CD4-positive, alpha-beta memory T cell (primary cell): ENCODE measurements around the gene MFN2. TPM values are rescaled to one million over a fixed set of nuclear protein-coding genes. Genes with fewer than 3 reads are reported as not detected.
"Not testable (repeated sequence)": the region's sequence is repeated elsewhere in the genome, so short reads cannot be mapped to it uniquely, and the experiment has no call there.

Experiments
- CTCF ChIA-PET: fragments of 350-600 bp; sonication (Branson Sonifier 250); formaldehyde crosslinking; loops from one replicate; lab custom pipeline; 2021; ENCODE audit warnings: inconsistent platforms; ENCODE audit not compliant: partially characterized antibody; lab: Charles Lee
- POLR2A ChIA-PET: fragments of 350-600 bp; sonication (Branson Sonifier 250); formaldehyde crosslinking; loops from one replicate; lab custom pipeline; 2021; ENCODE audit not compliant: partially characterized antibody; lab: Charles Lee
- DNase-seq, 5 donors: peaks; one replicate each; pipeline versions ENCODE4 v3.0.0 to v3.0.0-alpha.2; 2020 to 2022; ENCODE audit warnings: mixed read lengths in 1 of 5
- H3K27ac ChIP-seq: one replicate; pipeline ENCODE4 v1.7.0; 2013; ENCODE audit warnings: low read depth, low read length
- H3K27me3 ChIP-seq: 2 replicates; pipeline ENCODE4 v1.7.0; 2013; ENCODE audit warnings: mild to moderate bottlenecking, low read length, moderate library complexity; ENCODE audit not compliant: insufficient read depth
- H3K36me3 ChIP-seq: 2 replicates; pipeline ENCODE4 v1.7.0; 2013; ENCODE audit warnings: mild to moderate bottlenecking, low read length, moderate library complexity; ENCODE audit not compliant: insufficient read depth
- H3K4me1 ChIP-seq: 2 replicates; pipeline ENCODE4 v1.7.0; 2013; ENCODE audit warnings: mild to moderate bottlenecking, low read length, moderate library complexity; ENCODE audit not compliant: insufficient read depth
- H3K4me3 ChIP-seq, 2 donors: one replicate each; pipeline ENCODE4 v1.7.0; 2013; ENCODE audit warnings: low read length in 2 of 2, mild to moderate bottlenecking in 1 of 2
- H3K9me3 ChIP-seq, 2 donors: one replicate each; pipeline ENCODE4 v1.7.0; 2013; ENCODE audit warnings: low read length in 2 of 2, control low read depth in 1 of 2; ENCODE audit not compliant: control insufficient read depth in 1 of 2
- H3K27ac Mint-ChIP-seq, 7 donors: one replicate each; pipeline ENCODE4 v1.8.0; 2020 to 2021; ENCODE audit warnings: mixed read lengths in 7 of 7, mild to moderate bottlenecking in 6 of 7, inconsistent platforms in 3 of 7, moderate library complexity in 3 of 7
- H3K27me3 Mint-ChIP-seq, 2 donors: one replicate each; pipeline ENCODE4 v1.8.0; 2020 to 2021; ENCODE audit warnings: mixed read lengths in 2 of 2
- H3K36me3 Mint-ChIP-seq, 2 donors: one replicate each; pipeline ENCODE4 v1.8.0; 2020 to 2021; ENCODE audit warnings: mixed read lengths in 2 of 2, inconsistent platforms in 1 of 2, mild to moderate bottlenecking in 1 of 2
- H3K4me1 Mint-ChIP-seq, 4 donors: one replicate each; pipeline ENCODE4 v1.8.0; 2020 to 2021; ENCODE audit warnings: mixed read lengths in 4 of 4, mild to moderate bottlenecking in 1 of 4
- H3K4me3 Mint-ChIP-seq, 8 donors: one replicate each; pipeline ENCODE4 v1.8.0; 2020 to 2021; ENCODE audit warnings: mixed read lengths in 8 of 8, mild to moderate bottlenecking in 7 of 8, moderate library complexity in 6 of 8, inconsistent platforms in 3 of 8
- H3K9me3 Mint-ChIP-seq, 8 donors: one replicate each; pipeline ENCODE4 v1.8.0; 2020 to 2021; ENCODE audit warnings: mixed read lengths in 8 of 8, mild to moderate bottlenecking in 5 of 8, inconsistent platforms in 3 of 8, moderate library complexity in 1 of 8
- intact Hi-C: fragments of 100-400 bp; cut with micrococcal nuclease; formaldehyde crosslinking; loops from one replicate; pipeline ENCODE4 v1.15.1; 2023
- polyA plus RNA-seq, 2 donors: library from polyadenylated mRNA; unstranded; fragments of 300-500 nt; fragmentation: Illumina TruSeq; gene quantifications; one replicate each; pipeline ENCODE4 v1.2.3, GENCODE V29; 2021
- total RNA-seq, 2 experiments: library from RNA; stranded (reverse); gene quantifications; one replicate each; pipeline ENCODE4 v1.2.3, GENCODE V29; 2021

MFN2 gene
- total and polyA plus RNA-seq, 4 experiments from 2014 or later: 29.0 to 53.7 (median 36.8) TPM

DNA sequence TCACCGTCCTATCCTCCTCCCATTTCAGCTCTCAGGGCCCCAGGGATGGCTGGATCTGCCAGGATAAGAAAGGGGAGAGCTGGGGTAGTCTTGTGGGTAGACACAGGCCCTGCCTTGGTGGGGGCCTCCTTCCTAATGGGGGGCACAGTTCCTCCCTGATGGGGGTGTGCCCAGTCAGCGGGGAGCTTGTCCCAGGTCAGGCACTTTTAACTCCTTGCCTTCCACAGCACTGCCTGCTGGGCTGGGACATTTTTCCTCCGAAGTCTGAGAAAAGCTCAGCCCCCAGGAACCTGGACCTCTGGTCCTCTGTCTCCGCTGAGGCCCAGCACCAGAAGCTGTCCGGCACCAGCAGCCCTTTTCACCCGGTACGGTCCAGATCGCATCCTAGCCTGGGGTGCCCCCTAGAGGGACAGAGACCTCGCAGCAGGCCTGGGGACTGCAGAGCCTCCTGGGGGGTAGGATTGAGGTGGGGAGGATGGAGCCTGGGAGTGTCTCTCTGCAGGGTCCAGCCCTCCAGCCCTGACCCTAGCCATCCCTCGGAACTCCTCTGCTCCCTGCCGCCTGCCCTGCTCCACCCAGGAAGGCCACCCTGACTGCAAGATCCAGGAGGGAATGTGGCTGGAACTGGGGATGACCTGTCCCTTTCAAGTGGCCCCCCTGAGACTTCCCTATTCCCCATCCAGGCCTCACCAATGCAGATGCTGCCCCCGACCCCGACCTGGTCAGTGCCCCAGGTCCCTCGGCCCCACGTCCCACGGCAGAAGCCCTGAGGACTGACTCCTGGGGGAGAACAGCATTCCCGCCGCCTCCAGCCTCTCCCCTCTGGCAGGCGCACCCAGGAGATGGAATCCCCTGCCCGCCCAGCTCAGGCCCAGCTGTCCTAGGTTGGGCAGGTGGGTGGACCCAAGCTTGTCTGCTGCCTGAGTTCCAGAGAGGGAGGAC lies 51.1 kb downstream of the MFN2 start:
- H3K9me3 Mint-ChIP-seq: no peaks in the 10 kb centered on the region
- ChIA-PET CTCF (interaction anchor here (1.7 kb wide), 1 partner anchor 11 kb away, joined by 7 read pairs; no protein-coding TSS in a partner anchor), POLR2A (no interaction called here)
- no peak overlapping the region for H3K4me3 ChIP-seq
- DNase-seq: peak in 1 of 5 donors; percentile 9
- H3K27me3 Mint-ChIP-seq: no peaks in the 10 kb centered on the region
- H3K4me1 ChIP-seq: no peaks in the 10 kb centered on the region
- H3K9me3 ChIP-seq: no peaks in the 10 kb centered on the region
- intact Hi-C loops: no loop called here
- no peak overlapping the region for H3K27ac ChIP-seq
- H3K36me3 Mint-ChIP-seq: peaks cover 16 to 32% of the 10 kb centered on the region in 2 donors
- peaks cover 0 to 3% (median 0%) of the 10 kb centered on the region in 4 donors for H3K4me1 Mint-ChIP-seq
- no peak overlapping the region for H3K4me3 Mint-ChIP-seq
- no peaks in the 10 kb centered on the region for H3K27me3 ChIP-seq
- no peak overlapping the region for H3K27ac Mint-ChIP-seq
- H3K36me3 ChIP-seq: peaks cover 7% of the 10 kb centered on the region

DNA sequence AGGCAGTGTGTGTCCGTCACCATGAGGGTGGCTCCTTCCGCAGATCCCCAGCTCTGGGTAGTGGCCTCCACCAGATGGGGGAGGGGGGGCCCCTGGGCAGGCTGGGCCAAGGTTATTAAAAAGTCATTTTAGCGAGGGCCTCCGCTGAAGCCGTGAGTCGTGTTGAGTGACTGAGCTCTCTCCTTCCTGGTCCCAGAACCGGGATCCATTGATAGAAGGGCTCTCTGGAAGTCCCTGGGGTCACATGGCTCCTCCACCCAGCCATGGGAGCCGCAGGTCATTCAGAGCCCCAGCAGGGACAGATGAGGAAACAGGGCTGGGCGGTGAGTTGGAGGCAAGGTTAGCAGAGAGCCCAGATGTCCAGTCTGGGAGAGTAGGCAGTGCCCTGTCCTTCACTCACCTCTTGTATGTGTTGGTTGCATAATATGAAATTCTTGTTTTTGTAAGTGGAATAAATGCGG lies 51.9 kb downstream of the MFN2 start:
- intact Hi-C loops: no loop called here
- Histone ChIP-seq H3K36me3 (peaks cover 5% of the 10 kb centered on the region), H3K4me1 (no peaks in the 10 kb centered on the region), H3K4me3 (no peak overlapping the region), H3K9me3 (no peaks in the 10 kb centered on the region), H3K27me3 (no peaks in the 10 kb centered on the region), H3K27ac (no peak overlapping the region)
- H3K36me3 Mint-ChIP-seq: peaks cover 8 to 25% of the 10 kb centered on the region in 2 donors
- H3K27me3 Mint-ChIP-seq: no peaks in the 10 kb centered on the region
- no peak for DNase-seq
- ChIA-PET POLR2A (no interaction called here), CTCF (interaction anchor here (1.7 kb wide), 1 partner anchor 12 kb away, joined by 7 read pairs; no protein-coding TSS in a partner anchor)
- no peaks in the 10 kb centered on the region for H3K9me3 Mint-ChIP-seq
- H3K4me1 Mint-ChIP-seq: peaks cover 0 to 1% (median 0%) of the 10 kb centered on the region in 4 donors
- peak overlapping the region in 1 of 7 donors; percentile 37 for H3K27ac Mint-ChIP-seq
- H3K4me3 Mint-ChIP-seq: no peak overlapping the region

DNA sequence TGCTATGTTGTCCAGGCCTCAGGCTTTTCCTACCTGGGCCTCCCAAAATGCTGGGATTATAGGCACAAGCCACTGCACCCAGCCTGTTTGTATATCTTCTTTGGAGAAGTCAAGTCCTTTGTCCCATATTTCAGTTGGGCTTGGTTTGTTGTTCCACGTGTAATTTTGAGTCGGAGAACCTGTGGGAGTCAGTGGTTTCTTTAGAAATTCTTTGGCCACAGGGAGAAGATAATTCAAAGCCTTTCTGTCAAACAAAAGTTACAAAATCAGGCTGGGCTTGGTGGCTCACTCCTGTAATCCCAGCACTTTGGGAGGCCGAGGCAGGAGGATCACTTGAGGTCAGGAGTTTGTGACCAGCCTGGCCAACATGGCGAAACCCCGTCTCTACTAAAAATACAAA lies 53.2 kb downstream of the MFN2 start:
- H3K36me3 Mint-ChIP-seq: peaks cover under 1 to 14% of the 10 kb centered on the region in 2 donors
- DNase-seq, H3K27me3 Mint-ChIP-seq, POLR2A ChIA-PET, H3K9me3 ChIP-seq, H3K36me3 ChIP-seq, H3K9me3 Mint-ChIP-seq, intact Hi-C loops, H3K4me1 Mint-ChIP-seq, H3K27ac Mint-ChIP-seq, H3K27me3 ChIP-seq, H3K4me1 ChIP-seq, CTCF ChIA-PET, H3K27ac ChIP-seq, H3K4me3 Mint-ChIP-seq, H3K4me3 ChIP-seq: not testable (repeated sequence)

DNA sequence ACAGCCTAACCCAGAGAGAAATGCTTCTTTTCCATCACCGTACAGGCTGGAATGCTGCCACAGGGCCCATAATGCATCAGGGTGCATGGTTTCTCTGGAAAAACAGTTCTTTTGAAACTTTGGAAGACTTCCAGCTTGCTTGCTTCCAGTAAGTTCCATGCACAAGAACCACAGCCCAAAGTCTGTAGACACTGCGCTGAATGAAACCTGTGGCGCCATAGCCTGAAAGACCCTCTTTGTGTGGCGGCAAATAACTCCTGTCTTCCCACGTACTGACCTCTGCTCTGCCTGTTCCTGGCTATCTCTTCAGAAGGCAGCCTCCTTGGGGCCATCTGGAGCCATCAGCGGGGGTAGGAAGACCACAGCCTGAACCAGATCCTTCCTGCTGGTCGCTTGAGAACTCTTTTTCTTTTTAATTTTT lies 54.1 kb downstream of the MFN2 start:
- no peaks in the 10 kb centered on the region for H3K9me3 ChIP-seq
- intact Hi-C loops: no loop called here
- no peak overlapping the region for H3K4me3 ChIP-seq
- Mint-ChIP-seq H3K27me3 (no peaks in the 10 kb centered on the region), H3K9me3 (no peaks in the 10 kb centered on the region), H3K4me3 (no peak overlapping the region), H3K27ac (no peak overlapping the region), H3K4me1 (no peaks in the 10 kb centered on the region), H3K36me3 (peaks cover 0 to 8% of the 10 kb centered on the region in 2 donors)
- H3K36me3 ChIP-seq: no peaks in the 10 kb centered on the region
- H3K27ac ChIP-seq: no peak overlapping the region
- ChIA-PET POLR2A (no interaction called here), CTCF (no interaction called here)
- no peak for DNase-seq
- H3K4me1 ChIP-seq: no peaks in the 10 kb centered on the region
- no peaks in the 10 kb centered on the region for H3K27me3 ChIP-seq

DNA sequence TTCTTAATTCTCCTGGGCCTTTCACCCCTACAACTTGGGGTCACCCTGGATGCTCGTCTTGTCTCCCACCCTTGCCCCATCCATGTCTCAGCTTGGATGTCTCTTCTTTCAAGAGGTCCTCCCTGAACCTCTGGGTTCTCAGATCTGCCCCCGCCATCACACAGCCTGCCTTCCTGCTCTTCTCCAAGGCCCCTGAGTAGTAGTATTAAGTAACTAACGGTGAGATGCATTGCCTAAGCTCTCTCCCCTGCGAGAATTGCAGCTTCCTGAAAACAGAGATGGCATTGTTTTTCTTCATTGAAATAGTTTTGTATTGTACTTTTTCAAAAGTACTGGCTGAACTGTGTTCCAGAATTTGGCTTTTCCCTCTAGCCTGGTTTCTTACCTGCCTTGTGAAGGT lies 55.1 kb downstream of the MFN2 start:
- peaks cover 0 to 8% of the 10 kb centered on the region in 2 donors for H3K36me3 Mint-ChIP-seq

DNA sequence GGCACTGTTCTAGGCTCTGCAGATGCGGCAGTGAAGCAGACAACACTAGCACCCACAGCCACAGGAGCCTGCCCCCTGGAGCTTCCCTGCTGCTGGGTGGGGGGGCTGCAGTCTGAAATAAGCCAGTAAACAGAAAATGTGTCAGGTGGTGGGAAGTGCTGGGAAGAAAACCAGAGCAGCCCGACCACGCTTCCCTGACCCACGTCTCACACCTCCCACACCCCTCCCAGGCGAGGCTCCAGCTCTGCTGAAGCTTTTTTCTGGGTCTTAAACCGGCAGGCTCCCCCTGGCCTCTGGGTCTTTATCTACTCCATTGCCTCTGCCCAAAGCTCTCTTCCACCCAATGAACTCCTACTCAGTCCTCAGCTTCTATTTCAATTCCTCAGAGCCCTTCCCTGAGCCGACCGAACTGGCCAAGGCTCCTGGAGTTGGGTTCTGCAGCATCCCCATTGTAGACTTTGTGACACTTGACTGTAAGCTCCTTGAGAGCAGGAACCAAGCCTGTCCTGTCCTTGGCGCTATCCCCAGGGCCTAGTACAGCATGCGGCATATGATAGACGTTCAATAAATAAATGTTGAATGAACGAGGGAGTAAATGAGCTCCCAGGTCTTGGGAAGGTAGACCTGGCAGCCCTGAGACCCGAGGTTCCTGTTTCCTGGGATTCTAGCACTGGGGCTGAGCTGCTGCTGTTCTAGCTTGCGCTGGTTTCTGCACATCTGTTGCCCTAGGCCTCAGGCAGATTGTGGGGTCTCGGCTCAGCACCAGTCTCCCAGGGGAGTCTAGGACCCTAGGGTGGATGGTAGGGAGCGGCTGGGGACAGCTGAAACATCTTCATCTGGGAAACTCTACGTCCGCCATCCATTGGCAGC lies 57.5 kb downstream of the MFN2 start:
- intact Hi-C loops: no loop called here
- no peaks in the 10 kb centered on the region for H3K9me3 Mint-ChIP-seq
- ChIA-PET CTCF (no interaction called here), POLR2A (no interaction called here)
- H3K9me3 ChIP-seq: no peaks in the 10 kb centered on the region
- no peaks in the 10 kb centered on the region for H3K27me3 Mint-ChIP-seq
- no peaks in the 10 kb centered on the region for H3K27me3 ChIP-seq
- H3K4me1 ChIP-seq: no peaks in the 10 kb centered on the region
- H3K4me3 ChIP-seq: no peak overlapping the region
- no peaks in the 10 kb centered on the region for H3K36me3 Mint-ChIP-seq
- no peaks in the 10 kb centered on the region for H3K36me3 ChIP-seq
- peak overlapping the region in 2 of 7 donors; percentile 29 to 52 for H3K27ac Mint-ChIP-seq
- no peaks in the 10 kb centered on the region for H3K4me1 Mint-ChIP-seq
- DNase-seq: no peak
- no peak overlapping the region for H3K4me3 Mint-ChIP-seq
- no peak overlapping the region for H3K27ac ChIP-seq

More for the DNA sequence above, 55.1 kb downstream of the MFN2 start:
- H3K9me3 Mint-ChIP-seq: no peaks in the 10 kb centered on the region
- DNase-seq: no peak
- Histone ChIP-seq H3K27me3 (no peaks in the 10 kb centered on the region), H3K4me3 (no peak overlapping the region), H3K4me1 (no peaks in the 10 kb centered on the region), H3K9me3 (no peaks in the 10 kb centered on the region), H3K36me3 (no peaks in the 10 kb centered on the region), H3K27ac (no peak overlapping the region)
- ChIA-PET POLR2A (no interaction called here), CTCF (no interaction called here)
- H3K4me3 Mint-ChIP-seq: no peak overlapping the region
- H3K27me3 Mint-ChIP-seq: no peaks in the 10 kb centered on the region
- intact Hi-C loops: no loop called here
- peak overlapping the region in 2 of 7 donors; percentile 48 to 59 for H3K27ac Mint-ChIP-seq
- no peaks in the 10 kb centered on the region for H3K4me1 Mint-ChIP-seq
